ENCODE results near the gene SMURF1. TPM values are rescaled to one million over a fixed set of nuclear protein-coding genes. Genes with fewer than 3 reads are reported as not detected.

The SMURF1 gene
- total RNA-seq, 1 donor from 2014 or later: 51.3 TPM

- no peak for TF ChIP-seq CTCF (IDR thresholded peaks at IDR 0.05; ENCODE audit: insufficient read depth, low read length, poor library complexity, severe bottlenecking)
- Histone ChIP-seq H3K27me3 (ENCODE audit: control insufficient read depth, insufficient read depth, low read length) (no peaks in the 10 kb centered on the region), H3K36me3 (ENCODE audit: control insufficient read depth, insufficient read depth, low read length) (no peaks in the 10 kb centered on the region), H3K4me3 (ENCODE audit: low read depth, low read length) (no peak overlapping the region)
- no peak for DNase-seq (ENCODE audit: low read depth)
These were observed 40.8 kb upstream of the SMURF1 start for GRCh38 chr7:99184532-99185218.

- no peaks in the 10 kb centered on the region for H3K27me3 ChIP-seq (ENCODE audit: control insufficient read depth, insufficient read depth, low read length)
- no peak overlapping the region for H3K4me3 ChIP-seq (ENCODE audit: low read depth, low read length)
- H3K36me3 ChIP-seq (ENCODE audit: control insufficient read depth, insufficient read depth, low read length): no peaks in the 10 kb centered on the region
- TF ChIP-seq CTCF (IDR thresholded peaks at IDR 0.05; ENCODE audit: insufficient read depth, low read length, poor library complexity, severe bottlenecking): no peak
- DNase-seq (ENCODE audit: low read depth): no peak
These were observed 36.3 kb upstream of the SMURF1 start for GRCh38 chr7:99180067-99180650.

- no peaks in the 10 kb centered on the region for H3K36me3 ChIP-seq (ENCODE audit: control insufficient read depth, insufficient read depth, low read length)
- H3K27me3 ChIP-seq (ENCODE audit: control insufficient read depth, insufficient read depth, low read length): no peaks in the 10 kb centered on the region
- no peak overlapping the region for H3K4me3 ChIP-seq (ENCODE audit: low read depth, low read length)
- TF ChIP-seq CTCF (IDR thresholded peaks at IDR 0.05; ENCODE audit: insufficient read depth, low read length, poor library complexity, severe bottlenecking): no peak
- no peak for DNase-seq (ENCODE audit: low read depth)
These were observed 33.3 kb upstream of the SMURF1 start for GRCh38 chr7:99177165-99177564.

GRCh38 chr7:99173787-99174186 is 29.9 kb upstream of the SMURF1 start:
- Histone ChIP-seq H3K4me3 (ENCODE audit: low read depth, low read length) (no peak overlapping the region), H3K36me3 (ENCODE audit: control insufficient read depth, insufficient read depth, low read length) (no peaks in the 10 kb centered on the region), H3K27me3 (ENCODE audit: control insufficient read depth, insufficient read depth, low read length) (no peaks in the 10 kb centered on the region)
- TF ChIP-seq CTCF (IDR thresholded peaks at IDR 0.05; ENCODE audit: insufficient read depth, low read length, poor library complexity, severe bottlenecking): no peak
- no peak for DNase-seq (ENCODE audit: low read depth)

- no peak overlapping the region for H3K4me3 ChIP-seq (ENCODE audit: low read depth, low read length)
- no peaks in the 10 kb centered on the region for H3K27me3 ChIP-seq (ENCODE audit: control insufficient read depth, insufficient read depth, low read length)
- DNase-seq (ENCODE audit: low read depth): no peak
- H3K36me3 ChIP-seq (ENCODE audit: control insufficient read depth, insufficient read depth, low read length): no peaks in the 10 kb centered on the region
- TF ChIP-seq CTCF (IDR thresholded peaks at IDR 0.05; ENCODE audit: insufficient read depth, low read length, poor library complexity, severe bottlenecking): no peak
These were observed 27.8 kb upstream of the SMURF1 start for GRCh38 chr7:99171731-99172130.

- DNase-seq (ENCODE audit: low read depth): no peak
- Histone ChIP-seq H3K27me3 (ENCODE audit: control insufficient read depth, insufficient read depth, low read length) (no peaks in the 10 kb centered on the region), H3K36me3 (ENCODE audit: control insufficient read depth, insufficient read depth, low read length) (no peaks in the 10 kb centered on the region), H3K4me3 (ENCODE audit: low read depth, low read length) (no peak overlapping the region)
- TF ChIP-seq CTCF (IDR thresholded peaks at IDR 0.05; ENCODE audit: insufficient read depth, low read length, poor library complexity, severe bottlenecking): no peak
These were observed 26.8 kb upstream of the SMURF1 start for GRCh38 chr7:99170730-99171074.

Measured in kidney epithelial cell (primary cell).